ENCODE data around the gene CHRM5.

CHRM5 gene

DNA sequence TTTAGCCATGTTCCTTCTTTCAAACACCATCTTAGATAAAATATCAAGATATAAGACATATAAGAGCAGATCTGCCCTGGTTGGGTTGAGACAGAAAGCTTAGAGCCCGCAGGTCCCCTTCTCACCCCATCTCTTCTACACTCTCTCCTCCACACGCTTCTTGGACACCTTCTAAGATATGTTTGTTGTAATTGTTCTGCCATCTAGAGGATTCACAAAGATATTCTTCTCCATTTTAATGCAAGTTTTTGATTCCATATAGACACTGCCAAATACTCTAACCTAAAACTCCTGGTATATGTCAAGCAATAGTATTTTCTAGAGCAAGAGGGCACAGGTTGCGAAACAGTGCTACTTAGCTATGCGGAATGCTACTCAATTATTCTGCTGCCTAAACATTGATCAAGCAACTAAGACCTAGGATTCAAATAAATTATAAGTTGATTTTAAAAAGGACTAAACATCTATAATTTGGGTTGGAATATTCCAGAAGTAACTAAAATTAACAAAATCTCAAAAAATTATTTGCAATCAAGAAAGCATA is 6.8 kb downstream of the CHRM5 start:
- 0 out of 2 replicates have a peak, but pooled peaks have one; percentile 41 for TF ChIP-seq ZNF70 (CRISPR knock-in tag; IDR thresholded peaks at IDR 0.05)
- TF ChIP-seq OSR1 (CRISPR knock-in tag; IDR thresholded peaks at IDR 0.05) = no peak
- no peak for TF ChIP-seq ZFP3 (CRISPR knock-in tag; IDR thresholded peaks at IDR 0.05)
- no peak for TF ChIP-seq GLIS3 (CRISPR knock-in tag; IDR thresholded peaks at IDR 0.05)
- ATAC-seq = peak; percentile 54

DNA sequence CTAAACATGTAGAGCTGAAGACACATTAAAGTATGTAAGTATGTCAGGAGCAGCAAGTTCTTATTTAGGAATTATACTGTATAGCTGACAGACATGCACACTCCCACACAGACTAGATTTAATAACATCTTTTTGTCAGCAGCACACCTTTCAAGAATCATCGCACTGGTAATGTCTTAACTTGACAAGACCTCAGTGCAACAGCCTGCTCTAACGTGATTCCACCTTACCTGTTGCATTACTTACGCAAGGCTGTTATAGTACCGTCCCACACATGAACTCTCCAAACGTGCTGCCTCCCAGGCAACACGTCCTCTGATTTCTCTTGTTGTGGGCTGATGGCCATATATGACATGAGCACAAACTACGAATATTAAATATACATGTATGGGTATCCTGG is 11.9 kb downstream of the CHRM5 start:
- TF ChIP-seq, protein P1, sequence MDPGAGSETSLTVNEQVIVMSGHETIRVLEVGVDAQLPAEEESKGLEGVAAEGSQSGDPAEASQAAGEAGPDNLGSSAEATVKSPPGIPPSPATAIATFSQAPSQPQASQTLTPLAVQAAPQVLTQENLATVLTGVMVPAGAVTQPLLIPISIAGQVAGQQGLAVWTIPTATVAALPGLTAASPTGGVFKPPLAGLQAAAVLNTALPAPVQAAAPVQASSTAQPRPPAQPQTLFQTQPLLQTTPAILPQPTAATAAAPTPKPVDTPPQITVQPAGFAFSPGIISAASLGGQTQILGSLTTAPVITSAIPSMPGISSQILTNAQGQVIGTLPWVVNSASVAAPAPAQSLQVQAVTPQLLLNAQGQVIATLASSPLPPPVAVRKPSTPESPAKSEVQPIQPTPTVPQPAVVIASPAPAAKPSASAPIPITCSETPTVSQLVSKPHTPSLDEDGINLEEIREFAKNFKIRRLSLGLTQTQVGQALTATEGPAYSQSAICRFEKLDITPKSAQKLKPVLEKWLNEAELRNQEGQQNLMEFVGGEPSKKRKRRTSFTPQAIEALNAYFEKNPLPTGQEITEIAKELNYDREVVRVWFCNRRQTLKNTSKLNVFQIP (CRISPR knock-in tag; IDR thresholded peaks at IDR 0.05; ENCODE audit: borderline replicate concordance, low read depth) = no peak
- no peak for TF ChIP-seq PPARA (CRISPR knock-in tag; IDR thresholded peaks at IDR 0.05; ENCODE audit: borderline replicate concordance)
- TF ChIP-seq, protein P2, sequence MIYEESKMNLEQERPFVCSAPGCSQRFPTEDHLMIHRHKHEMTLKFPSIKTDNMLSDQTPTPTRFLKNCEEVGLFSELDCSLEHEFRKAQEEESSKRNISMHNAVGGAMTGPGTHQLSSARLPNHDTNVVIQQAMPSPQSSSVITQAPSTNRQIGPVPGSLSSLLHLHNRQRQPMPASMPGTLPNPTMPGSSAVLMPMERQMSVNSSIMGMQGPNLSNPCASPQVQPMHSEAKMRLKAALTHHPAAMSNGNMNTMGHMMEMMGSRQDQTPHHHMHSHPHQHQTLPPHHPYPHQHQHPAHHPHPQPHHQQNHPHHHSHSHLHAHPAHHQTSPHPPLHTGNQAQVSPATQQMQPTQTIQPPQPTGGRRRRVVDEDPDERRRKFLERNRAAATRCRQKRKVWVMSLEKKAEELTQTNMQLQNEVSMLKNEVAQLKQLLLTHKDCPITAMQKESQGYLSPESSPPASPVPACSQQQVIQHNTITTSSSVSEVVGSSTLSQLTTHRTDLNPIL (CRISPR knock-in tag; IDR thresholded peaks at IDR 0.05; ENCODE audit: low read depth) = no peak
- TF ChIP-seq BACH2 (CRISPR knock-in tag; IDR thresholded peaks at IDR 0.05; ENCODE audit: borderline replicate concordance) = no peak
- TF ChIP-seq ISL1 (CRISPR knock-in tag; IDR thresholded peaks at IDR 0.05) = no peak
- no peak for TF ChIP-seq ESRRG (CRISPR knock-in tag; IDR thresholded peaks at IDR 0.05)
- no peak for TF ChIP-seq OSR1 (CRISPR knock-in tag; IDR thresholded peaks at IDR 0.05)
- no peak for TF ChIP-seq ARNTL (CRISPR knock-in tag; IDR thresholded peaks at IDR 0.05; ENCODE audit: borderline replicate concordance, low read depth)
- TF ChIP-seq RARB (CRISPR knock-in tag; IDR thresholded peaks at IDR 0.05) = no peak
- no peak for TF ChIP-seq ZNF8 (CRISPR knock-in tag; IDR thresholded peaks at IDR 0.05)
- no peak for TF ChIP-seq TOX (CRISPR knock-in tag; IDR thresholded peaks at IDR 0.05; ENCODE audit: borderline replicate concordance)
- ATAC-seq = no peak

DNA sequence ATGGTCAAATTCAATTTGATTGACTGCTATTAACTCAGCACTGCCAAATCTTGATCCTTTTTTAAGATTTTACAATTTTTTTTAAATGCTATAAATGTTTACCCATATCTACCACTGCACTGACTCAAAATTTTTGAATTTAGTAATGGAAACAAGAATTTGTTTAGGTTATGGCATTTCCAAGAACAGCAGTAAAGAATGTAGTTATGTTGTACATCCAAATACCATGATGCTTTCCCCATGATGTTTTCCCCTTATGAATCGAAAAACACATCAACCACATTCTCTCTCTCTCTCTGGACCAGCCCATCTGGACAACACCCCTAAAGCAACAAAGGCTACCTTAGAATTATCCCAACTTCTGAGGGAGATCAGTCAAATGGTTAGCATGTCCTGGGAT is 14.2 kb downstream of the CHRM5 start:
- no peak for ATAC-seq
- TF ChIP-seq ZFP3 (CRISPR knock-in tag; IDR thresholded peaks at IDR 0.05) (no peak), GLIS3 (CRISPR knock-in tag; IDR thresholded peaks at IDR 0.05) (no peak), BACH2 (CRISPR knock-in tag; IDR thresholded peaks at IDR 0.05; ENCODE audit: borderline replicate concordance) (no peak), SNAI2 (CRISPR knock-in tag; IDR thresholded peaks at IDR 0.05) (no peak), ZNF8 (CRISPR knock-in tag; IDR thresholded peaks at IDR 0.05) (no peak), ARNTL (CRISPR knock-in tag; IDR thresholded peaks at IDR 0.05; ENCODE audit: borderline replicate concordance, low read depth) (no peak), ZNF565 (CRISPR knock-in tag; conservative IDR thresholded peaks at IDR 0.05; ENCODE audit: low read depth) (no peak), ZFP30 (CRISPR knock-in tag; IDR thresholded peaks at IDR 0.05) (no peak), CSDC2 (CRISPR knock-in tag; IDR thresholded peaks at IDR 0.05) (no peak), RARB (CRISPR knock-in tag; IDR thresholded peaks at IDR 0.05) (no peak), ESRRG (CRISPR knock-in tag; IDR thresholded peaks at IDR 0.05) (no peak), ZNF70 (CRISPR knock-in tag; IDR thresholded peaks at IDR 0.05) (no peak), OSR1 (CRISPR knock-in tag; IDR thresholded peaks at IDR 0.05) (no peak)
- TF ChIP-seq, protein P3, sequence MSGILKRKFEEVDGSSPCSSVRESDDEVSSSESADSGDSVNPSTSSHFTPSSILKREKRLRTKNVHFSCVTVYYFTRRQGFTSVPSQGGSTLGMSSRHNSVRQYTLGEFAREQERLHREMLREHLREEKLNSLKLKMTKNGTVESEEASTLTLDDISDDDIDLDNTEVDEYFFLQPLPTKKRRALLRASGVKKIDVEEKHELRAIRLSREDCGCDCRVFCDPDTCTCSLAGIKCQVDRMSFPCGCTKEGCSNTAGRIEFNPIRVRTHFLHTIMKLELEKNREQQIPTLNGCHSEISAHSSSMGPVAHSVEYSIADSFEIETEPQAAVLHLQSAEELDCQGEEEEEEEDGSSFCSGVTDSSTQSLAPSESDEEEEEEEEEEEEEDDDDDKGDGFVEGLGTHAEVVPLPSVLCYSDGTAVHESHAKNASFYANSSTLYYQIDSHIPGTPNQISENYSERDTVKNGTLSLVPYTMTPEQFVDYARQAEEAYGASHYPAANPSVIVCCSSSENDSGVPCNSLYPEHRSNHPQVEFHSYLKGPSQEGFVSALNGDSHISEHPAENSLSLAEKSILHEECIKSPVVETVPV (CRISPR knock-in tag; IDR thresholded peaks at IDR 0.05) = no peak
- TF ChIP-seq, protein P1 (CRISPR knock-in tag; IDR thresholded peaks at IDR 0.05; ENCODE audit: borderline replicate concordance, low read depth) = no peak
- TF ChIP-seq, protein P4, sequence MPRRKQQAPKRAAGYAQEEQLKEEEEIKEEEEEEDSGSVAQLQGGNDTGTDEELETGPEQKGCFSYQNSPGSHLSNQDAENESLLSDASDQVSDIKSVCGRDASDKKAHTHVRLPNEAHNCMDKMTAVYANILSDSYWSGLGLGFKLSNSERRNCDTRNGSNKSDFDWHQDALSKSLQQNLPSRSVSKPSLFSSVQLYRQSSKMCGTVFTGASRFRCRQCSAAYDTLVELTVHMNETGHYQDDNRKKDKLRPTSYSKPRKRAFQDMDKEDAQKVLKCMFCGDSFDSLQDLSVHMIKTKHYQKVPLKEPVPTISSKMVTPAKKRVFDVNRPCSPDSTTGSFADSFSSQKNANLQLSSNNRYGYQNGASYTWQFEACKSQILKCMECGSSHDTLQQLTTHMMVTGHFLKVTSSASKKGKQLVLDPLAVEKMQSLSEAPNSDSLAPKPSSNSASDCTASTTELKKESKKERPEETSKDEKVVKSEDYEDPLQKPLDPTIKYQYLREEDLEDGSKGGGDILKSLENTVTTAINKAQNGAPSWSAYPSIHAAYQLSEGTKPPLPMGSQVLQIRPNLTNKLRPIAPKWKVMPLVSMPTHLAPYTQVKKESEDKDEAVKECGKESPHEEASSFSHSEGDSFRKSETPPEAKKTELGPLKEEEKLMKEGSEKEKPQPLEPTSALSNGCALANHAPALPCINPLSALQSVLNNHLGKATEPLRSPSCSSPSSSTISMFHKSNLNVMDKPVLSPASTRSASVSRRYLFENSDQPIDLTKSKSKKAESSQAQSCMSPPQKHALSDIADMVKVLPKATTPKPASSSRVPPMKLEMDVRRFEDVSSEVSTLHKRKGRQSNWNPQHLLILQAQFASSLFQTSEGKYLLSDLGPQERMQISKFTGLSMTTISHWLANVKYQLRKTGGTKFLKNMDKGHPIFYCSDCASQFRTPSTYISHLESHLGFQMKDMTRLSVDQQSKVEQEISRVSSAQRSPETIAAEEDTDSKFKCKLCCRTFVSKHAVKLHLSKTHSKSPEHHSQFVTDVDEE (CRISPR knock-in tag; IDR thresholded peaks at IDR 0.05) = no peak
- TF ChIP-seq, protein P2 (CRISPR knock-in tag; IDR thresholded peaks at IDR 0.05; ENCODE audit: low read depth) = no peak
- TF ChIP-seq, protein P5, sequence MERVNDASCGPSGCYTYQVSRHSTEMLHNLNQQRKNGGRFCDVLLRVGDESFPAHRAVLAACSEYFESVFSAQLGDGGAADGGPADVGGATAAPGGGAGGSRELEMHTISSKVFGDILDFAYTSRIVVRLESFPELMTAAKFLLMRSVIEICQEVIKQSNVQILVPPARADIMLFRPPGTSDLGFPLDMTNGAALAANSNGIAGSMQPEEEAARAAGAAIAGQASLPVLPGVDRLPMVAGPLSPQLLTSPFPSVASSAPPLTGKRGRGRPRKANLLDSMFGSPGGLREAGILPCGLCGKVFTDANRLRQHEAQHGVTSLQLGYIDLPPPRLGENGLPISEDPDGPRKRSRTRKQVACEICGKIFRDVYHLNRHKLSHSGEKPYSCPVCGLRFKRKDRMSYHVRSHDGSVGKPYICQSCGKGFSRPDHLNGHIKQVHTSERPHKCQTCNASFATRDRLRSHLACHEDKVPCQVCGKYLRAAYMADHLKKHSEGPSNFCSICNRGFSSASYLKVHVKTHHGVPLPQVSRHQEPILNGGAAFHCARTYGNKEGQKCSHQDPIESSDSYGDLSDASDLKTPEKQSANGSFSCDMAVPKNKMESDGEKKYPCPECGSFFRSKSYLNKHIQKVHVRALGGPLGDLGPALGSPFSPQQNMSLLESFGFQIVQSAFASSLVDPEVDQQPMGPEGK (CRISPR knock-in tag; IDR thresholded peaks at IDR 0.05; ENCODE audit: borderline replicate concordance) = no peak

All from SK-N-SH treated with all-trans-retinoic acid at 6 μM for 48 hours (cell line).